8988T (cell line): ENCODE results near the gene KIAA1958.
"Not testable (repeated sequence)": the region's sequence is repeated elsewhere in the genome, so short reads cannot be mapped to it uniquely, and the experiment has no call there.

Source experiments
- DNase-seq: peaks from one replicate; pipeline ENCODE4 v3.0.0; 2011

KIAA1958 gene

GRCh38 chr9:112556497-112557442 lies 70.1 kb downstream of the KIAA1958 start:
- DNase-seq = no peak

GRCh38 chr9:112558476-112558875 lies 71.8 kb downstream of the KIAA1958 start:
- DNase-seq = no peak

GRCh38 chr9:112558978-112559377 lies 72.4 kb downstream of the KIAA1958 start:
- DNase-seq = no peak

GRCh38 chr9:112559629-112560413 lies 73.2 kb downstream of the KIAA1958 start:
- no peak for DNase-seq

GRCh38 chr9:112562235-112562958 lies 75.8 kb downstream of the KIAA1958 start:
- no peak for DNase-seq

GRCh38 chr9:112569186-112569585 lies 82.6 kb downstream of the KIAA1958 start:
- no peak for DNase-seq

GRCh38 chr9:112570671-112571167 lies 84.1 kb downstream of the KIAA1958 start:
- DNase-seq = no peak

- DNase-seq = no peak
Observed at GRCh38 chr9:112571624-112572355, 85.2 kb downstream of the KIAA1958 start.

GRCh38 chr9:112572416-112572815 lies 85.8 kb downstream of the KIAA1958 start:
- no peak for DNase-seq

- DNase-seq = no peak
Observed at GRCh38 chr9:112574008-112574407, 87.4 kb downstream of the KIAA1958 start.

- no peak for DNase-seq
Observed at GRCh38 chr9:112575107-112575506, 88.5 kb downstream of the KIAA1958 start.

- no peak for DNase-seq
Observed at GRCh38 chr9:112581469-112582176, 95.0 kb downstream of the KIAA1958 start.

- no peak for DNase-seq
Observed at GRCh38 chr9:112582371-112583262, 96.0 kb downstream of the KIAA1958 start.

GRCh38 chr9:112586599-112587155 lies 100.0 kb downstream of the KIAA1958 start:
- no peak for DNase-seq

GRCh38 chr9:112591875-112592274 lies 105.2 kb downstream of the KIAA1958 start:
- not testable (repeated sequence) for DNase-seq

- DNase-seq = no peak
Observed at GRCh38 chr9:112599732-112600131, 113.1 kb downstream of the KIAA1958 start.

GRCh38 chr9:112601636-112602035 lies 115.0 kb downstream of the KIAA1958 start:
- DNase-seq = no peak

- no peak for DNase-seq
Observed at GRCh38 chr9:112604790-112605189, 118.2 kb downstream of the KIAA1958 start.

GRCh38 chr9:112605518-112605917 lies 118.9 kb downstream of the KIAA1958 start:
- no peak for DNase-seq
